Endothelial cell of umbilical vein (primary cell): ENCODE results near the gene PRDM7. TPM values are rescaled to one million over a fixed set of nuclear protein-coding genes. Genes with fewer than 3 reads are reported as not detected.
A peak's percentile ranks its signal among the peaks of the same experiment; 100 is the strongest.

ENCODE experiments used
- BruUV-seq: library from RNA; stranded (reverse); fragments of 400-500 nt; replicated peaks from 2 replicates; lab custom pipeline; 2021; lab: Mats Ljungman, UMichigan
- CTCF ChIA-PET: fragments of 300-600, 350-600 bp; sonication (Branson Sonifier 250); formaldehyde crosslinking; loops from one replicate; lab custom pipeline; 2021; ENCODE audit warnings: antibody characterized with exemption, inconsistent platforms; lab: Charles Lee
- POLR2A ChIA-PET: fragments of 300-600, 350-600 bp; sonication (Branson Sonifier 250); formaldehyde crosslinking; loops from one replicate; lab custom pipeline; 2021; ENCODE audit warnings: antibody characterized with exemption, inconsistent platforms; lab: Charles Lee
- DNase-seq: peaks from one replicate; pipeline ENCODE4 v3.0.0-alpha.2; 2011; ENCODE audit warnings: low read depth, low spot score
- FAIRE-seq: peaks from 2 replicates; lab custom pipeline; 2011; peaks lifted over from hg19 to GRCh38; lab: Jason Lieb, UNC
- H2AFZ ChIP-seq: 2 replicates; pipeline ENCODE4 v1.6.0; 2012; ENCODE audit warnings: low read depth, low read length, control low read depth, inconsistent platforms
- H3K27ac ChIP-seq: 2 replicates; pipeline ENCODE4 v1.5.1; 2011; ENCODE audit warnings: low read depth, mild to moderate bottlenecking, control low read depth, low read length, moderate library complexity; ENCODE audit not compliant: insufficient read depth
- H3K27me3 ChIP-seq, 2 experiments: 2 replicates each; pipeline versions ENCODE4 v1.6.0 to v1.6.1; 2011; ENCODE audit warnings: low read length in 2 of 2, mixed read lengths in 1 of 2; ENCODE audit not compliant: control insufficient read depth in 2 of 2, insufficient read depth in 2 of 2
- H3K36me3 ChIP-seq, 2 experiments: 2 replicates in 1 of 2; 3 replicates in 1 of 2; pipeline ENCODE4 v1.5.1; 2011; ENCODE audit warnings: low read length in 2 of 2, mild to moderate bottlenecking in 1 of 2, moderate library complexity in 1 of 2; ENCODE audit not compliant: control insufficient read depth in 2 of 2, insufficient read depth in 2 of 2; ENCODE audit errors: extremely low read depth in 1 of 2
- H3K4me1 ChIP-seq: 3 replicates; pipeline ENCODE4 v1.5.1; 2011; ENCODE audit warnings: mild to moderate bottlenecking, low read length; ENCODE audit not compliant: control insufficient read depth, insufficient read depth; ENCODE audit errors: extremely low read depth
- H3K4me2 ChIP-seq: 2 replicates; pipeline ENCODE4 v1.6.1; 2011; ENCODE audit warnings: low read length, control low read depth, mixed read lengths; ENCODE audit not compliant: insufficient read depth
- H3K4me3 ChIP-seq, 3 experiments: fragments of 200-600 bp in 1 of 3; sonication (generic), shearing (Covaris generic) in 1 of 3; replicated peaks in 1 of 3; 2 replicates each; pipeline ENCODE4 v1.5.1; 2011 to 2016; ENCODE audit warnings: control low read depth in 3 of 3, low read length in 3 of 3, mild to moderate bottlenecking in 2 of 3, inconsistent platforms in 1 of 3, low read depth in 1 of 3, moderate library complexity in 1 of 3; ENCODE audit not compliant: insufficient read depth in 1 of 3
- H3K79me2 ChIP-seq: 2 replicates; pipeline ENCODE4 v1.6.0; 2012; ENCODE audit warnings: low read length, inconsistent platforms; ENCODE audit not compliant: control insufficient read depth, insufficient read depth
- H3K9ac ChIP-seq: replicated peaks from 2 replicates; pipeline ENCODE3; 2011; ENCODE audit warnings: low read length, control low read depth; ENCODE audit not compliant: insufficient read depth; ENCODE audit errors: extremely low read depth
- H3K9me1 ChIP-seq: replicated peaks from 3 replicates; pipeline ENCODE4 v1.6.0; 2011; ENCODE audit warnings: mild to moderate bottlenecking, low read length; ENCODE audit not compliant: control insufficient read depth, insufficient read depth; ENCODE audit errors: extremely low read depth
- H3K9me3 ChIP-seq: replicated peaks from 2 replicates; pipeline ENCODE4 v1.5.1; 2012; ENCODE audit warnings: low read length, inconsistent platforms; ENCODE audit not compliant: control insufficient read depth, insufficient read depth
- H4K20me1 ChIP-seq: replicated peaks from 2 replicates; pipeline ENCODE3; 2011; ENCODE audit warnings: mild to moderate bottlenecking, low read length; ENCODE audit not compliant: control insufficient read depth, insufficient read depth; ENCODE audit errors: extremely low read depth
- EZH2 ChIP-seq: IDR thresholded peaks from 2 replicates; pipeline ENCODE4 v1.6.1; 2012; ENCODE audit warnings: borderline replicate concordance, low read depth, mild to moderate bottlenecking, moderate library complexity, low read length, inconsistent platforms; ENCODE audit not compliant: severe bottlenecking
- FOS ChIP-seq: IDR thresholded peaks from 2 replicates; pipeline ENCODE4 v1.6.1; 2011; ENCODE audit warnings: mild to moderate bottlenecking, low read length, moderate library complexity, borderline replicate concordance; ENCODE audit not compliant: insufficient read depth
- GATA2 ChIP-seq: IDR thresholded peaks from 2 replicates; pipeline ENCODE4 v1.7.0; 2011; ENCODE audit warnings: low read depth, mild to moderate bottlenecking, moderate library complexity, mixed read lengths, low read length; ENCODE audit not compliant: insufficient read length, insufficient read depth
- JUN ChIP-seq: IDR thresholded peaks from 2 replicates; pipeline ENCODE4 v1.6.1; 2011; ENCODE audit warnings: borderline replicate concordance, low read depth; ENCODE audit not compliant: insufficient read length, insufficient read depth
- MAX ChIP-seq: IDR thresholded peaks from 2 replicates; pipeline ENCODE4 v1.6.1; 2011; ENCODE audit not compliant: insufficient read depth, insufficient read length
- POLR2A ChIP-seq: IDR thresholded peaks from 2 replicates; pipeline ENCODE4 v1.6.1; 2012; ENCODE audit warnings: low read depth, mild to moderate bottlenecking, control low read depth, low read length
- POLR2AphosphoS5 ChIP-seq: IDR thresholded peaks from 2 replicates; pipeline ENCODE4 v1.6.1; 2012; ENCODE audit warnings: low read depth, mild to moderate bottlenecking, control low read depth, low read length, moderate library complexity; ENCODE audit not compliant: insufficient read depth
- dilution Hi-C: fragments of 300-500 bp; cut with MboI; formaldehyde crosslinking; loops from one replicate; pipeline ENCODE4 v1.15.0; 2019; ENCODE audit warnings: low sequenced_read_pairs; ENCODE audit not compliant: extremely low pct_ligation_motif_present
- intact Hi-C: fragments of 100-400 bp; cut with micrococcal nuclease; formaldehyde crosslinking; loops from one replicate; pipeline ENCODE4 v1.10.0; 2022
- polyA plus RNA-seq, 4 experiments: library from polyadenylated mRNA; depleted of rRNA in 3 of 4; stranded (reverse) in 3 of 4; unstranded in 1 of 4; fragments of >200 nt; gene quantifications; 2 replicates each; pipeline versions ENCODE4 v1.2.1 to v1.2.3, GENCODE V29; 2011 to 2012; ENCODE audit warnings: missing spikeins in 1 of 4
- total RNA-seq: library from RNA; stranded (reverse); gene quantifications from 2 replicates; pipeline ENCODE4 v1.2.3, GENCODE V29; 2021

PRDM7 gene
- total and polyA plus RNA-seq, 2 donors (not counting 3 experiments of a cell fraction or from before 2014, with no cell fraction given) = not detected

GRCh38 chr16:90031931-90032673, 45.0 kb downstream of the PRDM7 start:
- Histone ChIP-seq H3K4me3 (no peak overlapping the region), H3K4me1 (no peaks in the 10 kb centered on the region), H3K9me3 (no peaks in the 10 kb centered on the region), H3K4me2 (no peak overlapping the region), H3K9ac (no peak overlapping the region), H2AFZ (no peak overlapping the region), H3K27ac (no peak overlapping the region), H3K9me1 (no peaks in the 10 kb centered on the region), H3K27me3 (no peaks in the 10 kb centered on the region), H3K36me3 (peaks cover 0 to 12% of the 10 kb centered on the region in 2 experiments), H4K20me1 (no peaks in the 10 kb centered on the region), H3K79me2 (no peaks in the 10 kb centered on the region)
- ChIA-PET POLR2A (no interaction called here), CTCF (interaction anchor here (1.8 kb wide), 1 partner anchor 12 kb away, joined by 6 read pairs; the partner anchor contains the start of gene DBNDD1)
- dilution Hi-C loops = no loop called here
- BruUV-seq = no TSS peak
- FAIRE-seq = no peak
- TF ChIP-seq MAX (no peak), EZH2 (no peak)
- peak; percentile 42 for DNase-seq
- intact Hi-C loops = no loop called here

- H3K9ac ChIP-seq = no peak overlapping the region
Measured at GRCh38 chr16:90031186-90031930, 45.8 kb downstream of the PRDM7 start.

More at GRCh38 chr16:90031186-90031930, 45.8 kb downstream of the PRDM7 start:
- dilution Hi-C loops = no loop called here
- H2AFZ ChIP-seq = no peak overlapping the region
- FAIRE-seq (no peak), DNase-seq (no peak)
- H3K4me1 ChIP-seq = no peaks in the 10 kb centered on the region
- H3K9me3 ChIP-seq = no peaks in the 10 kb centered on the region
- intact Hi-C loops = no loop called here
- peaks cover 0 to 9% of the 10 kb centered on the region in 2 experiments for H3K36me3 ChIP-seq
- H3K27ac ChIP-seq = no peak overlapping the region
- CTCF ChIA-PET = interaction anchor here (1.8 kb wide), 1 partner anchor 12 kb away, joined by 6 read pairs; the partner anchor contains the start of gene DBNDD1
- no peaks in the 10 kb centered on the region for H3K27me3 ChIP-seq
- H3K4me3 ChIP-seq = no peak overlapping the region
- H3K9me1 ChIP-seq = no peaks in the 10 kb centered on the region
- BruUV-seq = no TSS peak
- POLR2A ChIA-PET = no interaction called here
- no peaks in the 10 kb centered on the region for H4K20me1 ChIP-seq
- H3K79me2 ChIP-seq = no peaks in the 10 kb centered on the region
- TF ChIP-seq FOS (no peak), MAX (no peak), GATA2 (no peak), JUN (no peak), POLR2AphosphoS5 (no peak), POLR2A (no peak)
- no peak overlapping the region for H3K4me2 ChIP-seq
